ENCODE data around the gene RXRA.

Gene RXRA

GRCh38 chr9:134435550-134436378 lies 109.5 kb downstream of the RXRA start:
- no peak for DNase-seq (ENCODE audit: low spot score)

- no peak for DNase-seq (ENCODE audit: low spot score)
These were observed 110.1 kb downstream of the RXRA start for GRCh38 chr9:134436379-134436762.

GRCh38 chr9:134436911-134437310 lies 110.7 kb downstream of the RXRA start:
- DNase-seq (ENCODE audit: low spot score) = no peak

GRCh38 chr9:134437403-134438194 lies 111.3 kb downstream of the RXRA start:
- no peak for DNase-seq (ENCODE audit: low spot score)

GRCh38 chr9:134438195-134438788 lies 112.0 kb downstream of the RXRA start:
- no peak for DNase-seq (ENCODE audit: low spot score)

- DNase-seq (ENCODE audit: low spot score) = no peak
These were observed 113.1 kb downstream of the RXRA start for GRCh38 chr9:134439368-134439784.

- DNase-seq (ENCODE audit: low spot score) = no peak
These were observed 114.5 kb downstream of the RXRA start for GRCh38 chr9:134440636-134441226.

- DNase-seq (ENCODE audit: low spot score) = no peak
These were observed 115.2 kb downstream of the RXRA start for GRCh38 chr9:134441227-134442084.

- no peak for DNase-seq (ENCODE audit: low spot score)
These were observed 115.8 kb downstream of the RXRA start for GRCh38 chr9:134442085-134442474.

GRCh38 chr9:134442486-134443173 lies 116.4 kb downstream of the RXRA start:
- no peak for DNase-seq (ENCODE audit: low spot score)

GRCh38 chr9:134443174-134444037 lies 117.2 kb downstream of the RXRA start:
- DNase-seq (ENCODE audit: low spot score) = peak; percentile 94

GRCh38 chr9:134444038-134444315 lies 117.7 kb downstream of the RXRA start:
- DNase-seq (ENCODE audit: low spot score) = no peak

GRCh38 chr9:134445000-134445399 lies 118.7 kb downstream of the RXRA start:
- DNase-seq (ENCODE audit: low spot score) = no peak

GRCh38 chr9:134449180-134449916 lies 123.1 kb downstream of the RXRA start:
- DNase-seq (ENCODE audit: low spot score) = peak; percentile 93

- DNase-seq (ENCODE audit: low spot score) = no peak
These were observed 125.6 kb downstream of the RXRA start for GRCh38 chr9:134451700-134452458.

GRCh38 chr9:134452728-134453127 lies 126.5 kb downstream of the RXRA start:
- no peak for DNase-seq (ENCODE audit: low spot score)

GRCh38 chr9:134453776-134454475 lies 127.7 kb downstream of the RXRA start:
- DNase-seq (ENCODE audit: low spot score) = no peak

- DNase-seq (ENCODE audit: low spot score) = no peak
These were observed 128.2 kb downstream of the RXRA start for GRCh38 chr9:134454476-134454857.

Measured in SW480 (cell line).